ENCODE results near the gene LRRC59. TPM values are rescaled to one million over a fixed set of nuclear protein-coding genes. Genes with fewer than 3 reads are reported as not detected.

LRRC59 gene
- total and polyA plus RNA-seq, 11 donors, result 13.7 to 150 (median 28.6) TPM

DNA sequence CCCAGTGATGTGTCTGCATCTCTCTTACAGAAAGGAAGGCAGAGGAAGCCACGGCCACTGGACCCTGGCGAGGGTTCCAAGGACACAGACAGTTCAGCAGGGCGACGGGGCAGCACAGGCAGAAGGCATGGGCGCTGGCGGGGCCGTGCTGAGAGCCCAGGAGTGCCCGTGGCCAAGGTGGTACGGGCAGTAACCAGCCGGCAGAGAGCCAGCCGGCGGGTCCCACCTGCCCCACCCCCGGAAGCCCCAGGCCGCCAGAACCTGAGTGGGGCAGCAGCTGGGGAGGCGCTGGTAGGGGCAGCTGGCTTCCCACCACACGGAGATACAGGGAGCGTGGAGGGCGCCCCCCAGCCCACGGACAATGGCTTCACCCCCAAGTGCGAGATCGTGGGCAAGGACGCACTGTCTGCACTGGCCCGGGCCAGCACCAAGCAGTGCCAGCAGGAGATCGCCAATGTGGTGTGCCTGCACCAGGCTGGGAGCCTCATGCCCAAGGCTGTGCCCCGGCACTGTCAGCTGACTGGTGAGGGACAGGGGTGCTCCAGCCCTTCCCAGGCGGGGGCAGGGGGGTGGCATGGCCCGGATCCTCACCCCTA, 43.6 kb downstream of the LRRC59 start:
- no peak for ATAC-seq
- Histone ChIP-seq H3K36me3 (peaks cover 0 to 58% (median 53%) of the 10 kb centered on the region in 9 donors), H3K9me3 (no peaks in the 10 kb centered on the region), H3K4me3 (no peak overlapping the region), H3K27me3 (no peaks in the 10 kb centered on the region), H3K4me1 (peaks cover 0 to 14% (median 0%) of the 10 kb centered on the region in 12 donors), H3K27ac (no peak overlapping the region)
- no peak for TF ChIP-seq POLR2A (IDR thresholded peaks at IDR 0.05)
- TF ChIP-seq, protein P1, sequence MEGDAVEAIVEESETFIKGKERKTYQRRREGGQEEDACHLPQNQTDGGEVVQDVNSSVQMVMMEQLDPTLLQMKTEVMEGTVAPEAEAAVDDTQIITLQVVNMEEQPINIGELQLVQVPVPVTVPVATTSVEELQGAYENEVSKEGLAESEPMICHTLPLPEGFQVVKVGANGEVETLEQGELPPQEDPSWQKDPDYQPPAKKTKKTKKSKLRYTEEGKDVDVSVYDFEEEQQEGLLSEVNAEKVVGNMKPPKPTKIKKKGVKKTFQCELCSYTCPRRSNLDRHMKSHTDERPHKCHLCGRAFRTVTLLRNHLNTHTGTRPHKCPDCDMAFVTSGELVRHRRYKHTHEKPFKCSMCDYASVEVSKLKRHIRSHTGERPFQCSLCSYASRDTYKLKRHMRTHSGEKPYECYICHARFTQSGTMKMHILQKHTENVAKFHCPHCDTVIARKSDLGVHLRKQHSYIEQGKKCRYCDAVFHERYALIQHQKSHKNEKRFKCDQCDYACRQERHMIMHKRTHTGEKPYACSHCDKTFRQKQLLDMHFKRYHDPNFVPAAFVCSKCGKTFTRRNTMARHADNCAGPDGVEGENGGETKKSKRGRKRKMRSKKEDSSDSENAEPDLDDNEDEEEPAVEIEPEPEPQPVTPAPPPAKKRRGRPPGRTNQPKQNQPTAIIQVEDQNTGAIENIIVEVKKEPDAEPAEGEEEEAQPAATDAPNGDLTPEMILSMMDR (IDR thresholded peaks at IDR 0.05), result no peak
- DNase-seq, result no peak
- WGBS, 4 donors, result 90 to 97% (median 94%) methylated on average over 16 to 27 of the region's 27 CpGs
- intact Hi-C loops (cut with DNase I), result no loop called here

DNA sequence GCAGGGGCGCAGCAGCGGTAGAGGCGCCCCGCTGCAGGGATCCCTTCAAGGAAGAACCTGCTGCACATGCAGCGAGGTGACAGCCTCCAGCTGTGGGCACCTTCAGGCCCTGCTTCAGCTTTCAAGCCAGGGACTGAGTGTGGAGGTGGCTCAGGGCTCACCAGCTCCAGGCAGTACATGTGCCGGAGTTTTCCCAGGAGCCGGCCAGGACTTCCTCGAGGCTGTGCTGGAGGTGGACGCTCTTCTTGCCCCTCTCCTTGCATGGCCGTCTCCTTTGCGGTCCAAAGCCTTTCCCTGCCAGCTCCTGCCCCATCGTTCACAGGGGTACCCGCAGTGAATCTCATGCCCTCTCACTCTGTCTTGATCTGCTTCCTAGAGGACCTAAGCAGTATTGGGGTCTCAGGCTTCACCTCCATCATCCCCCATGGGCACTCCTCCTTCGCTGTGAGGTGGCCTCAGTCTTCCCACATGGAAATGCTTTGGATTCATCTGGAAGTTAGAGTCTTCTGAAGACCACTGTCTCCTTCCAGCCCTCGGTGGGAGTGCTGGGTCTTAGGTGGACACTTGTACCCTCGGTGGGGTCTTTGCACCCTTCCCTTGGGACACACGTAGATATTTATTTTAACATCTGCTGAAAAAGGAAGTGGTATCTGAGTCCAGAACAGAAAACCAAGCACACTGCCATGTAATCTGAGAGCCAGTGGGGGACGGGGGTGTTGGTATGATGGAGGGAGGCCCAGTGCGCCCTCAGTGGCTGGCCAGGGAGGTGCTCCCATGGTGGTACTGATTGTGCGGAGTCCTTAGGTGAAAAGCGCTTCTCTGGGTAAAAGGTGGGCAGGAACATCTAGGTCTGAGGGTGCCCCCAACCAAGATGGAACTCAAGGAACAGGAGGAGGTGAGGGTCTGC, 44.4 kb downstream of the LRRC59 start:
- peaks cover 0 to 50% (median 46%) of the 10 kb centered on the region in 9 donors for H3K36me3 ChIP-seq
- H3K4me3 ChIP-seq, result no peak overlapping the region
- peaks cover 0 to 21% (median 5%) of the 10 kb centered on the region in 12 donors for H3K4me1 ChIP-seq
- DNase-seq (no peak), ATAC-seq (no peak)
- TF ChIP-seq, protein P1 (IDR thresholded peaks at IDR 0.05), result no peak
- TF ChIP-seq POLR2A (IDR thresholded peaks at IDR 0.05), result no peak
- no peaks in the 10 kb centered on the region for H3K27me3 ChIP-seq
- no peak overlapping the region for H3K27ac ChIP-seq
- WGBS, 4 donors, result 90 to 94% (median 91%) methylated on average over 19 to 21 of the region's 21 CpGs
- no peaks in the 10 kb centered on the region for H3K9me3 ChIP-seq
- intact Hi-C loops (cut with DNase I), result no loop called here

DNA sequence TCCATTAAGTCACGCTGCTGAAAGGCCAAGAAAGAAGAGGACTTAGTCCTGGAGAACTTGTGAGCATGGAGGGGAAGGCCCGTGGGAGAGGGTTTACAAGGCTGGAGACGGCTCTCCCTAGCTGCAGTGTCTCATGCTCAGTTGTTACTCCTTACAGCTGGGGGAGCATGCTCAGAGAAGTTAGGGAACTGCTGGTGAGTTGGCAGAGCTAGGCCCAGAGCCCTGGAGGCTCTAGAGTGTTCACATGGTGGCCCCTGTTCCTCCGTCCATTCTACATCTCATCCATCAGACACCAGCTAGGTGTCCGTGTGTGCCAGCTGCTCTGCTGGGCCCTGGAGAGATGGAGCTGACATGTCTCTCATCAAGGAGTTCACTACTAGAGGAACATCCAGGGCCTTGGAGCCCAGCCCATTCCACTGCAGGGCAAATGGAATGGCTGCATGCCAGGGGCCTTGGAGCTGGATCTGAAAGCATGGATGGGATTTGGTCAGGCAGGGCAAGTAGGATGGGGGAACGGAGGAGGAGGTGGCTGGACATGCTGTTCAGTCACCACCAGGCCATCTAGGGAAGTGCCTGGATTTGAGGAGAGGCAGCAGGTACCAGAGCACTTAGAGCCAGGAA, 45.1 kb downstream of the LRRC59 start:
- no peaks in the 10 kb centered on the region for H3K9me3 ChIP-seq
- WGBS, 4 donors, result 61 to 73% (median 73%) methylated on average over 6 of the region's 6 CpGs
- ATAC-seq, result peak in 3 of 4 donors; percentile 4 to 22 (median 7)
- no peak overlapping the region for H3K4me3 ChIP-seq
- peak overlapping the region in 1 of 12 donors; percentile 47 for H3K27ac ChIP-seq
- peaks cover 0 to 42% (median 38%) of the 10 kb centered on the region in 9 donors for H3K36me3 ChIP-seq
- no peak for TF ChIP-seq POLR2A (IDR thresholded peaks at IDR 0.05)
- TF ChIP-seq, protein P1 (IDR thresholded peaks at IDR 0.05), result no peak
- intact Hi-C loops (cut with DNase I), result no loop called here
- peaks cover 0 to 28% (median 13%) of the 10 kb centered on the region in 12 donors for H3K4me1 ChIP-seq
- no peaks in the 10 kb centered on the region for H3K27me3 ChIP-seq
- peak in 2 of 5 donors; percentile 42 to 70 for DNase-seq

DNA sequence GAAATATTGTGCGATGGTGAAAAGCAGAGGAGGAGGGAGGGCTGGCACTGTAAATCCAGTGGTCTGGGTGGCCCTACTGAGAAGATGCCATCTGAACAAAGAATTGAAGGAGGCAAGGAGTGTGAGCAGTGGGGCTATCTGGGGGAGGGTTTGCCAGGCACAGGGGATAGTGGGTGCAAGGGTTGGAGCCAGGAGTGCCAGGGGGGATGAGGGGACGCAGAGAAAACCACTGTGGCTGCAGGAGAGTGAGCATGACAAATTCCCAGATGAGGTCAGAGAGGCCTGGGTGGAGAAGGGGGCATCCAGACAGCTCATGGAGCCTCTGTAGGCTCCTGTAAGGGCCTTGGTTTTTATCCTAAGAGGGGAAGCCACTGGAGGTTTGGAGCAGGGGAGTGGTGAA, 46.6 kb downstream of the LRRC59 start:
- 92 to 96% (median 93%) methylated on average over 2 of the region's 2 CpGs for WGBS, 4 donors

More for the DNA sequence above, 46.6 kb downstream of the LRRC59 start:
- Histone ChIP-seq H3K27me3 (no peaks in the 10 kb centered on the region), H3K4me1 (peaks cover 0 to 32% (median 18%) of the 10 kb centered on the region in 12 donors), H3K9me3 (no peaks in the 10 kb centered on the region), H3K36me3 (peaks cover 0 to 28% (median 24%) of the 10 kb centered on the region in 9 donors), H3K27ac (no peak overlapping the region), H3K4me3 (no peak overlapping the region)
- TF ChIP-seq, protein P1 (IDR thresholded peaks at IDR 0.05), result no peak
- ATAC-seq (no peak), DNase-seq (no peak)
- intact Hi-C loops (cut with DNase I), result no loop called here
